Measurements from ENCODE around the gene CPSF6. TPM values are rescaled to one million over a fixed set of nuclear protein-coding genes. Genes with fewer than 3 reads are reported as not detected.
"Not testable (repeated sequence)": the region's sequence is repeated elsewhere in the genome, so short reads cannot be mapped to it uniquely, and the experiment has no call there.

The CPSF6 gene, protein sequence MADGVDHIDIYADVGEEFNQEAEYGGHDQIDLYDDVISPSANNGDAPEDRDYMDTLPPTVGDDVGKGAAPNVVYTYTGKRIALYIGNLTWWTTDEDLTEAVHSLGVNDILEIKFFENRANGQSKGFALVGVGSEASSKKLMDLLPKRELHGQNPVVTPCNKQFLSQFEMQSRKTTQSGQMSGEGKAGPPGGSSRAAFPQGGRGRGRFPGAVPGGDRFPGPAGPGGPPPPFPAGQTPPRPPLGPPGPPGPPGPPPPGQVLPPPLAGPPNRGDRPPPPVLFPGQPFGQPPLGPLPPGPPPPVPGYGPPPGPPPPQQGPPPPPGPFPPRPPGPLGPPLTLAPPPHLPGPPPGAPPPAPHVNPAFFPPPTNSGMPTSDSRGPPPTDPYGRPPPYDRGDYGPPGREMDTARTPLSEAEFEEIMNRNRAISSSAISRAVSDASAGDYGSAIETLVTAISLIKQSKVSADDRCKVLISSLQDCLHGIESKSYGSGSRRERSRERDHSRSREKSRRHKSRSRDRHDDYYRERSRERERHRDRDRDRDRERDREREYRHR
- total RNA-seq = 10 to 100 TPM; 42.9 to 44.9 TPM
- long read RNA-seq, donor 1, full-length matches to known transcripts = 8 of 19 reads
- long read RNA-seq, donor 1, partial matches to known transcripts = 5 of 19 reads
- long read RNA-seq, donor 1, other reads (novel, unspliced or antisense) = 6 of 19 reads
- long read RNA-seq, donor 2, full-length matches to known transcripts = 52 of 74 reads
- long read RNA-seq, donor 2, partial matches to known transcripts = 3 of 74 reads
- long read RNA-seq, donor 2, other reads (novel, unspliced or antisense) = 19 of 74 reads

DNA sequence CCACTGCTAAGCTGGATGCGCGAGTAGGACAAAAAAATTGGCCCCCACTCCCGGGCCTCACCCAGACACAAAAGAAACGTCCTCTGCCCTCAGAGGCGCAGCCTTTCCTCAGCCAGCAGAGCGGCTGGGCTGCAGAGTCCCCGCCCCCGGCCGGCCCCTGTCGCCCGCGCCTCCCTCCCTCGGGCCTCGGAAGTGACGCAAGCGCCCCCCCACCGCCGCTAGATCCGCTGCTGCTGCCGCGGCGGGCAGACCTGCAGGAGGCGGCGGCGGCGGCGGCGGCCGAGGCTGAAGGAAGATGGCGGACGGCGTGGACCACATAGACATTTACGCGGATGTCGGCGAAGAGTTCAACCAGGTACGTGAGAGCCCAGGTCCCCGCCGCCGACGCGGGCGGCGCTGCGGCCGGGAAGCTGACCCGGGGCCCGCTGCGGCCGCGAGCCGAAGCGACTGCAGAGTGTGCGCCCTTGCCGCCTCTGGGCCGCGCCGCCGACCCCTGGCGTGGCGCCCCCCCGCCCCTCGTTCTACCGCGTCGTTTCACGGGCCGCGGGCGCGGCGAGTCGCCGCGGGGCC is at the start of gene CPSF6:
CPSF6 (plus strand) TSS at position 218 of the 570 bp plus-strand sequence; CDS start at position 296, 78 bp downstream.
- DNase-seq (ENCODE audit: low spot score) = peak; percentile 99
- intact Hi-C loops (cut with DNase I) = no loop called here

DNA sequence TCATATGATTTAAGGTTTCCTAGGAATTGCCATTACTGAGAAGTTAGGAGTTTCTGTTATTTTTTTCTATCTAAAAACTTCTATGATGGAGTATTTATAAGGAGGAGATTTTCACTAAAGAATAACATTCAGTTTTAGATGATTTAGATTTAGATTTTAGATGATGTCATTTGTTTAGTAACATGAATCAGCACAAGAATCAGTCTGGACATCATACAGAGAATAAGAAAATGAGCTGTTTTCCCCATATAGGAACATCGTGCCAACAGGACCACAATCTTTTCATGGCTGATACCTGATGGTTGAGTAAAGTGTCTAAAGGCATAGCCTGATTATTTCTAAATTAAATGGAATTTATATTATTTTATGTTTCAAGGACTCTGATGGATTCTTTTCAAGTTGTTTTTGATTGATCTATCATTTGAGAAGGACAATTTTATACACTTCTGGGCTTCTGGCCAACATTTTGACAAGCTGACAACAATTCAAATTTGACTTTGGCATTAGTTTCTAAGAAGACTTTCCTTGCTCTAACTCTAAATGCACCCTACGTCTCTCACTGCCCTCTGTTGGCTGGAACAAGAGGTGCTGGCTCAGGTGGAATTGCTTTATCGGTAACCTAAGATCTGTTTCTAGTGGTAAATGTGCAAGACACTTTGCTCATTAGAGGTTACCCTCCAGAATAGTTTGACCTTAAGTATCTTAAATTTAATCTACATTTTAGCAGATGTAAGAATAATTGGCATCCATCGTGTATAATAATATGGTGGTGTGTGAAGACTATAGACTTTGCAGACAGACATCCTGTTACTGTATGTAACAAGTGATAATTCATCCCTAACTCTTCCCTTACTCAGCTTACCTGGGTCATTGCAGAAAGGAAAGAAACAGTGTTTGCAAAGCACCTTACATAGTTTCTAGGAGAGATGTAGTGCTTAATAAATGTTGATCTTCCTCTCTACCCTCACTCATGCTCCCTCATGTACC is 42.8 kb upstream of the CPSF6 start:
- intact Hi-C loops (cut with DNase I) = no loop called here
- no peak for DNase-seq (ENCODE audit: low spot score)

DNA sequence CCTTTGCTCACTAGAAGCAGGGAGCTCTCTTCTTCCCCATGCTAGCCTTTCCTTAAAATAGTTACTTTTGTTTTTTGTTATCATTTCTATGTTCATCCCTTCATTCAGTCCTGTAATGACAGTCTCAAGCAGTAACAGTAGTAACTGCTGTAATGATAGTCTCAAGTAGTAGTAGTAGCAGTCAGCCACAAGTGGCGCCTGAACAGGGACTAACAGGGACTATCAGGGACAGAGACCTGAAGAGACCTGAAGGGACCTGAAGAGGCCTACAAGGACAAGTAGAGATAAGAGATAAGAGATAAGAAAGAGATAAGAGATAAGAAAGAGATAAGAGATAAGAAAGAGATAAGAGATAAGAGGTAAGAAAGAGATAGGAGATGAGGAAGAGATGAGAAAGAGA is 39.4 kb upstream of the CPSF6 start:
- intact Hi-C loops (cut with DNase I); DNase-seq (ENCODE audit: low spot score): not testable (repeated sequence)

DNA sequence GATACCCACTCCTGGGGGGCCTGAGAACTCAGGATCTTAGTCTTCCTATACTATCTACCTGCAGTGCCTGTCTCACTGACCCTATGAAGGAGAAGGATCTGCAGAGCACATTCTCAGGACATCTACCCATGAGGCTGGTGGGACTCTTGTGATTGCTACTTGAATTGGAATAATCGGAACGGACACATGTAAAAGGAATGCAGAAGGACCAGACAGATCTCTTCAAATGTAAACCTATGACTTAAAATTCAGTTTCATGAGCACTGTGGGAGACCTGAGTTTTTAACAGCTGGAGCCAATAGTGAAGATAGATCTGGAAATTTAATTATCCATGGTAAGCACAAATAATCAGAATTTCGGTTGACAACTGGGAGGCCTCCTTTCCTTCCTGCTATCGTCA is 35.2 kb upstream of the CPSF6 start:
- intact Hi-C loops (cut with DNase I) = no loop called here
- no peak for DNase-seq (ENCODE audit: low spot score)

DNA sequence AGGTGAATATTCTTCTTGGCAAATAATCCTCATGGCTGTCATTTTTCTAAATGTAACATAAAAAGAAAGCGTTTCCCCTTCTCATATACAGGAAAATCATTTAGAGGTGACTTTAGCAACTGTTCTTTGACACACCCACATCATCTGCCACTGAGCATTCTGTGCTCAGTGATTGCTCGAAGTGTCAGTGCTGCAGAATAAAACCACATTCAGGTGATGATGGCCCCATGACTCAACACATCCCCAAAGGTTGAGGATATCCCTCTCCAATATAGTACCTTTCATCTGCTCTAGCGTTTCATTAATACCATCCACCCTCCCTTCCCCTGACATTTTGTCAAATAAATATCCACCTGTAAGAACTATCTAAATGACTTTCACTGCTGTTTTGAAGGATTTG is 28.7 kb upstream of the CPSF6 start:
- no peak for DNase-seq (ENCODE audit: low spot score)
- intact Hi-C loops (cut with DNase I) = no loop called here

DNA sequence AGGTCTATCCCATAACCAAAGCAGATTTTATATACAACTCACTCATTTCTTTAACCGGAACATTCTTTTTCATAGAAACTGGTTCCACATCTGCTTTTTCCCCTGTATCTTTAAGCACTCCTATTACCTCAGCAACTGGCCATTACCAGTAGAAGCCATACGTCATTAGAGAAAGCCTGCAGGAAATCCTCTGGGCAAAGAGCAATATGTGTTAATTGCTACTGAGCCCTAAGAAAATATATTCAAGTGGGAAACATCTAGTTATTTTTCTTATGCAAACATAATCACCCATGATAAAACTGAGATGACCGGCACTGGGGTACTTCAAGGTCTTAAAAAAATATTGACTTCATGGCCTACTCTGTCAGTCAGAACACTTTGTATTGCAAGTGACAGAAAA is 28.2 kb upstream of the CPSF6 start:
- DNase-seq (ENCODE audit: low spot score) = no peak
- intact Hi-C loops (cut with DNase I) = no loop called here

DNA sequence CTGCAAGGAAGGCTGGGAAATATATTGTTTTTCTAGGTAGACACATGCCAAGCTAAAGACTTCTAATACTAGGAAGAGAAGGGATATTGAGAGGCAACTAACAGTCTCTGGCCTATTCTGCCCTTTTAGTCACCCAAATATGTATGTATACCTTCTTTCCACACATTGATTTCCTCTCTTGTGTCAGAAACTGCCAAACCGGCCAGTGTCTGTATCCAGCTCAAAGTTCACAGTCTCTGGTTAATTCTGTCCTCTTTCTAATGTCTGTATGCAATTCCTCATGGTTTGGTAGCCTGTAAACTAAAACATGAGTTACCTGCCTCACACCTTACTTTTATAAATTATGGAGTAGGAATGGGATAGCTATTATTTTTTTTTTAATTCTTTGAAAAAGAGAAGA is 25.2 kb upstream of the CPSF6 start:
- intact Hi-C loops (cut with DNase I) = no loop called here
- no peak for DNase-seq (ENCODE audit: low spot score)

DNA sequence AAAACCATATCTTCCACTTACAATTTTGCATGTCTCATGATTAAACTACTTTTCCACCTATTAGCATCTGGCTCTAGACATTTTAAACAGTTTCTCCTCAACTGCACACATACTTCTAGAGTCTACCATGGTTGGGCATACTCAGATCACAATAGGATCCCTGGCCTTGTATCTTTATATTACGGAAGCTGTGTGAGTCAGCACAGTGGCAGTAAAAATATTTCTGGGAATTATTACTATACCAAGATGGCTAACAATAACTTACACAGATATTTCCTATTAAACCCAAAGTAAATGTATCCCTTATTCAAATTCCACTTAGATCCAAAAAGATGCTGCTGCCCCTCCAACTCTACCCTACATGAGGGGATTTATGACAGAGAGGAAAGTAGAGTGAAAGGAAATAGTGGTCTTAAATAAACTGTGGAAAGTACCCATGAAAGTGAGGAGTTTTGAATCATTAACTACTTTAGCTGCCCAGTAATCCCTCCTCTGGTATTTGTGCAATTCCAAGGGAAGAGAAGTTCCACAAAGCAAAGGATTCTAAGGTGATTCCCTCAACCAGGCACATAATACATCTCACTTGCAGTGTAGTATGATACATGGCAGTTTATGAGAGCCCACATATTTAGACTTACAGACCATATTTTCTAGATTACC is 14.0 kb upstream of the CPSF6 start:
- intact Hi-C loops (cut with DNase I) = no loop called here
- no peak for DNase-seq (ENCODE audit: low spot score)

DNA sequence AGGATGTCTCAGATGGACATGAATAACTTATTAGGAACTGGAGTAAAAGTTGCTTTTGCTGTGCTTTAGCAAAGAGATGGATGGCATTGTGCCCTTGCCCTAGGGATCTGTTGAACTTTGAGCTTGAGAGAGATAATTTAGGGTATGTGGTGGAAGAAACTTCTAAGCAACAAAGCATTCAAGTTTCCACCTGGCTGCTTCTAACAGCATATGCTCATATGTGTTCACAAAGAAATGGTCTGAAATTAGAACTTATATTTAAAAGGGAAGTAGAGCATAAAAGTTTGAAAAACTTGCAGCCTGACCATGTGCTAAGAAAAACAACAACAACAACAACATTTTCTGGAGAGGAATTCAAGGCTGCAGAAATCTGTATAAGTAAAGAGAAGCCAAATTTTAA is 7.9 kb upstream of the CPSF6 start:
- no peak for DNase-seq (ENCODE audit: low spot score)
- intact Hi-C loops (cut with DNase I) = no loop called here

DNA sequence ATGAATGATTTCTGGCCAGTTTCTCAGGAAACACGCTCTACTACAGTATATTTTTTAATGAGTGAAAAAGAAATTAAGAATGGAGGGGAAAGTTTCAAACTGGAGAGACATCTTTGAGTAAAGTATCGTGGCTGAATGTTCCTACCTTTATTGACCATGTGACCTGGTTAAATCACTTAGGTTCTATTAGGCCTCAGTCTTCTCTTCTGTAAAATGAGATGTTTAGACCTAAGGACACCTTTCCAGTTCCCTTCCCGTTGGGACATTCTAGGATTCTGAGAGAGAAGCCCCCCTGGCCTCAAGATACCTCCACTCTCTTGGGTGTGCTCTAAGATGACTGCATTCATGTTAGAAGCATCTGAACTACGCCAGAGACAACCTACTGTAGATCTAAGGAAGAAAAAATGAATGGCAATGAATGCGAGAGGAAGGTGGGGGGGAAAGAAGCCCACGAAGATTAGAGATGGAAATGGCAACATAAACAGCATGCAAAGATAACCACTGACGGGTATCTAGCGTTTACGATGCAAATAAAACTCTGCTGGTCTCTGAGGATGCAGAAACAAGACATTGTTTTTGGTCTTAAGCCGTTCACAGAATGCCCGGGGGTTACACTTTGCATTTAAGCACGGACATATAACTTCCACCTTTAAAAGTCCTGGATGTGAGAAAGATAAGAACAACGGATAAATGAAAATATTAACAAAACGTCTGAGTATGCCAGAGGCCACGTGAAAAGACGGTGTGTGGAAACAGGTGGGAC is 599 bp upstream of the CPSF6 start:
- DNase-seq (ENCODE audit: low spot score) = no peak
- intact Hi-C loops (cut with DNase I) = no loop called here

DNA sequence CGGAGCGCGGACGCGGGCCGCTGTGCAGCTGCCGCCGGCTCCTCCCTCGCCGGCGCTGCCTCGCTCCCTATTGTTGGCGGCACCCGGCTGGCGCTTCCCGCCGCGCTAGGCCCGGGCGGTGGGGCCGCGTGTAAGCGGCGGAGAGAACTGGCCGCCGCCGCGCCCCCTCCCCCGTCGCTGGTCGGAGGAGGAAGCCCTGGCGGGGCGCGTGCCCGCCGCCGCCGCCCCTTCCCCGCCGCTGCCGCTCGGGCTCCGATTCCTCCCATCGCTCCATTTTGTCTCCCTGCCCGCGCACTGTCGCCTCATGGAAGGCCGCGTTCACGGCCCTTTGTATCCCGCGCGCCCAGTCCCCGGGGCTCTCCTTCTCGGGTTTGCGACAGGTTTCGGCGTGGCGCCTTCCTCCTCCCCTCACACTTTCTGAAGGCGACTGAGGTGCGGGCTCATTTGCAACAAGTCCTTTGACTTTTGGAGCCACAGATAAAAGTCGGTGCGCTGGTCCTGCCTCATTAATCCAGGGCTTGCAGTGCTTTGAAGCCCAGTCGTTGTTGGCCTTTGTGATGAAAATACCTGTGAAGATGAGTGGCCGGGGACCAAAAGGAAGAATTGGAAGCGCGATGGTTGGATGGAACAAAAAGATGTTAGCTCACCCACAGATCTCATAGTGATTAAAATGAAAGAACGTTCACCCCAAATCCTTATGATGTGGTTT is 707 bp downstream of the CPSF6 start:
- DNase-seq (ENCODE audit: low spot score) = peak; percentile 83
- intact Hi-C loops (cut with DNase I) = no loop called here

DNA sequence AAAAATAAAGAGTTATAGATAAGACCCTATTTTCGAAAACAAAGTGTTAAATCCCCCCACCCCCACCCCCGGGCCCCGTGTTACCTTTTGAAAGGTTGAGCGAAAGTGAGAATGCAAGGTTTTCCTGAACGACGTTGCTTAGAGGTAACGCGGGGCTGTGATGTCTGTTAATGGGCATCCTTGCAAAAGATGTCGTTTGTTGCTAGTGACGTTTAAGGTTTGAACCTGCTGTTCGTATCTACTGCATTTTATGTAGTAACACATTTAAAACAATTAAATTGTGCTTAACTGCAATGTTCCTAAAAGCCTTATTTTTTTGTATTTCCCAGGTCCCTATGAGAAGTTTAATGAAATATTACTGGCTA is 1.2 kb downstream of the CPSF6 start:
- intact Hi-C loops (cut with DNase I) = no loop called here
- no peak for DNase-seq (ENCODE audit: low spot score)

DNA sequence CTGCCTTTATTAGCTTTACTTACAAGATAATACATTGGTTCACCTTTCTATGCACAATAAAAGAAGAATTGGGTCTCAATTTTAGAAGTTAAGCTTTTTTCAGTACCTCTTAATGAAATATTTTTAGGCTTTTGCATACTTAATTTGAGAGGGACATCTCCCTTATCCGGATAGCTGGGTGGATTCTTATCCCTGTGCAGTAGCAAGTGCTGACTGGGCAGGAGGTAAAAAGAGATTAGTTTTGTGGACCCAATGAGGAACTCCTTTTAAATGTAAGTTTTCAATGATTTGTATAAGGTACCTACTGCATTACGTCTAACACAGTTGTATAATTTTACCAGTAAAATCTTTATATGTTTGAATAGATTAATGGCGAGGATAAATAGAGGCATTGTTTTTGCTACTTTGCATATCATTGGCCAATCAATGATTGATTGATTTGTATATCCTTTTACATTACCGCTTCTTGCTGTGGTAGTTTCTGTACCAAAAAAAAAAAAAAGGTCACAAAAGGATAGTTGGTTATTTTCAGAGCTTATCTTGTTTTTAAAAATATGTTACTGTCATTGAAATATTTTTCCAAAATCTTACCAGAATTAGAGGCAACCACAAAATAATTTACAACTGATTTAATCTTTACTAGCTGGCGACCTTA is 2.2 kb downstream of the CPSF6 start:
- intact Hi-C loops (cut with DNase I) = no loop called here
- no peak for DNase-seq (ENCODE audit: low spot score)

DNA sequence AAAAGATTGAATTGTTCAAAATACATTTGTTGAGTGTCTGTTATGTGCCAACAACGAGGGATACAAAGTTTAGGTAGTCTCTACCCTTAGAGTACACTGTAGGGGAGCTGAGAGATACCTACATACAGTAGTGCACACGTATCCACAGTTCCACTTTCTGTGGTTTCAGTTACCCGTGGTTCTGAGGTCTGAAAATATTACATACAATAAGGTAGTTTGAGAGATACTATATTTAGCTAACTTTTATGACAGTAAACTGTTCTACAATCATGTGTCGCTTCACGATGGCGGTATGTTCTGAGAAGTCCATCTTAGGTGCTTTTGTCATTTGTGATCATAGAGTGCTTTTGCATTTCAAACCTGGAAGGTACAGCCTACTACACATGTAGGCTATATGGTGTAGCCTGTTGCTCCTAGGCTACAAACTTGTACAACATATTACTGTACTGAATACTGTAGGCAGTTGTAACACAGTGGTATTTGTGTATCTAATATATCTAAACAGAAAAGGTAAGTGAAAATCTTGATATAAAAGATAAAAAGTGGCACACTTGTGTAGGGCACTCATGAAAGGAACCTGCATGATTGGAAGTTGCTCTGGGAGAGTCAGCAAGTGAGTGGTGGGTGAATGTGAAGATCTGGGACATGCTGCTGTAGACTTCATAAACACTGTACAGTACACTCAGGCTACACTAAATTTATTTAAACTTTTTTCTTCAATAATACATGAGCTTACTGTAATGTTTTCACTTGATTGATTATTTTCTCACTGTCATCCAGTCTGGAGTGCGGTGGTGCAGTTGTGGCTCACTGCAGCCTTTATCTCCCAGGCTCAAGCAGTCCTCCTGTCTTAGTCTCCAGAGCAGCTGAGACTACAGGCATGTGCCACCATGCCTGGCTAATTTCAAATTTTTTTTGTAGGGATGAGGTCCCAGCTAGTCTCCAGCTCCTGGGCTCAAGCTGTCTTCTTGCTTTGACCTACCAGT is 4.0 kb downstream of the CPSF6 start:
- intact Hi-C loops (cut with DNase I) = no loop called here
- no peak for DNase-seq (ENCODE audit: low spot score)

DNA sequence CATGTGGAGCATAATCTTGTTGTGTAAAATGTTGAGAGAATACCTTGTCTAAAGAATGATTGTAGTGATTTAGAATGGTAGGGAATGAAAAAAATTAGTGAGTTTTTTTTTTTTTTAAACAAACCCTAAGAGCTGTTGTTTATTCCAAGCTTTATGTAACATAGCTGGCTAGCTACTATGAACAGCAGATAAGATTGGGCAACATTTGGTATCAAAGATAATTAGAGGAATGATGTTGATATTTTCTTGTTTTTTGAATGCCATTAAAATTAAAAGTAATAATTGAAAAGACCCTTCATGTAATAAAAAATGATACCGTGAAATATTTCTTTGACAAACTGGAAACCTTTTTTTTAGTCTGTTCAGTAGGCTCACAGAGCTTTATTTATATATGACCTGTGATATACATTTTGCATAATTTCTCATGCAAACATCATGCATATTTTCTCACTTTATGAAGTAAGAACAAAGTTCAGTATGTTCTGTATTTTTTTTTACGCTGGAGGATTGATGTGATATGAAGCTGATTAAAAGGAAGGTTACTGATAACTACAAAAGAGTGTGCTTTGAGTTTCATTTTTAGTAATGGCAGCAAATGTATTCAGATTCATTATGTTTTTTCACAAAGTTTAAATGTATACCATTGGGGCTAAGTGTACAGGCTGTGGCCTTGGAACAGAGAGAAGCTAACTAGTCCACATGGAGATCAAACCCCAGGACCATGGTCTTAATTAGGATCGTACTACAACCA is 8.1 kb downstream of the CPSF6 start:
- intact Hi-C loops (cut with DNase I) = no loop called here
- DNase-seq (ENCODE audit: low spot score) = no peak
